HL-60/S4 (cell line): Measurements from ENCODE around the gene RCAN1.
"Not testable (repeated sequence)": the region's sequence is repeated elsewhere in the genome, so short reads cannot be mapped to it uniquely, and the experiment has no call there.

ENCODE experiments used
- in situ Hi-C: fragments of 300-500 bp; cut with MboI; formaldehyde crosslinking; loops from 2 replicates; pipeline ENCODE4 v1.14.3; 2022; ENCODE audit warnings: low sequenced_read_pairs

Gene RCAN1

DNA sequence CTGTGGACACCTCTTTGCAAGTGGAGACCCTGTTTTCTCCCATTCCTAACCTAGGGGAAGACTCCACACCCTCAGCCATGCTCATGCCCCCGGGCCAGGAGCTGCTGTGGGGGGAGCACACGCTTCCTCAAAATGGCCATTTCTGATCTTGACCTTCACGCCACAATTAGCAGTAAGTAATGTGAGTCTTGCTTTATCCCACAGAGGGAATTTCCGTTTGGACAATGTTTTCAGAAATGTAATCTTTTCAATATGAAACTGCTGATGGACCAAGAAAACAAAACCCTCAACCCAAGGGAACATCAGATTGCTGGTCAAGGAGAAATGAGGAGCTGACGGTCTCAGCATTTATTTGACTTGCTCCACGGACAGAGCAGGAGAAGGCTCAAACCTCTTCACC, 94.6 kb downstream of the RCAN1 start:
- in situ Hi-C loops = no loop called here

DNA sequence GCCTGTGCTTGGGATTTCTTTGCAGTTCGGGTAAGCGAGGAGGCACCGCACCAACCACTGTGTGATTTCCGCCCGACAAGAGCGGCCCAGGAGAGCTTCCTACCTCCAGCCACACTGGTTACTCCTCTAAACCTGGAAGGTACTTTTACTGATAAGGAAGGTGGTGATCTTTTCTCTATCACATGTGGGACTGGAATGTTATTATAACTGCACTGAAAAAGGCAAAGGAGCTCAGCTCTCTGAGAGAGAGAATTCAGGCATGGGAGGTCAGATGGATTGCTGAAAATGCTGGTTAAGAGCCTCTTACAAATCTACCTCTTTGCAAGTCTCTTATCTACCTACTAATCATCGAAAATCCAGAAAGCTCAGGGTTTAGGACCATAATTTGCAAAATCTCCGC, 95.2 kb downstream of the RCAN1 start:
- in situ Hi-C loops = no loop called here

DNA sequence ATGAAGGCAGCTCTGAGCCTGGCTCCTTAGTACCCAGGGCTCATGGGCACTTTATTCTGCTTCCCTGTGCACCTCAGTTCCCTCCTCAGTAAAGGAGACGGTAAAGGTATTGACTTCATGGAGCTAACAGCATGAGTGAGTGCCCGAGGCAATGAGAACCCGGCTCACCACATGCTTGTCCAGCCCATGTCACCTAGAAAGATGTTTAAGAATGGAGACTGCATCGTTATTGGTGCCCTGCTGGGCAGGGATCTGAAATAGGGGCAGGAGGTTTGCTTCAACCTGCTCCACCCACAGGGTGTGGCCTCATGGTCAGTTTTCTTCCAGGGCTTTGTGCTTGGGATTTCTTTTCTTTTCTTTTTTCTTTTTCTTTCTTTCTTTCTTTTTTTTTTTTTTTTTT, 95.9 kb downstream of the RCAN1 start:
- in situ Hi-C loops = no loop called here

DNA sequence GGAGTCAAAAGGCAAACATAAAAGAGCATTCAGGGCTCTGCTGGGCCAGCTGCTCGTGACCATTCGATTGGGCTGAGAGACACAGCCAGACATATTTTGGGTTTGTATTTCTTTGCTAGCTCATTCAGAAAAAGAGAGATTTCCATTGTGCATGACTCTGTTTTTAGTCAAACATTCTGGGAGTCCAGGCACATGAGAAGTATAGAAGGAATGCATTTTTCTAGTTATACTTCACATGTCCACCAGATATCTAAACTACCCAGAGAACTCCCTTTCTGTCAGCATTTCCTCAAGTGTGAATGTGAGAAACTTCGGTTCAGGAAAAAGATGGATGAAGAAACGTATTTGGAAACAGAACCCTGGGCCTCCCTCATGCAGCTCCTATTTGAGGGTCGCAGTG, 96.6 kb downstream of the RCAN1 start:
- in situ Hi-C loops = no loop called here

DNA sequence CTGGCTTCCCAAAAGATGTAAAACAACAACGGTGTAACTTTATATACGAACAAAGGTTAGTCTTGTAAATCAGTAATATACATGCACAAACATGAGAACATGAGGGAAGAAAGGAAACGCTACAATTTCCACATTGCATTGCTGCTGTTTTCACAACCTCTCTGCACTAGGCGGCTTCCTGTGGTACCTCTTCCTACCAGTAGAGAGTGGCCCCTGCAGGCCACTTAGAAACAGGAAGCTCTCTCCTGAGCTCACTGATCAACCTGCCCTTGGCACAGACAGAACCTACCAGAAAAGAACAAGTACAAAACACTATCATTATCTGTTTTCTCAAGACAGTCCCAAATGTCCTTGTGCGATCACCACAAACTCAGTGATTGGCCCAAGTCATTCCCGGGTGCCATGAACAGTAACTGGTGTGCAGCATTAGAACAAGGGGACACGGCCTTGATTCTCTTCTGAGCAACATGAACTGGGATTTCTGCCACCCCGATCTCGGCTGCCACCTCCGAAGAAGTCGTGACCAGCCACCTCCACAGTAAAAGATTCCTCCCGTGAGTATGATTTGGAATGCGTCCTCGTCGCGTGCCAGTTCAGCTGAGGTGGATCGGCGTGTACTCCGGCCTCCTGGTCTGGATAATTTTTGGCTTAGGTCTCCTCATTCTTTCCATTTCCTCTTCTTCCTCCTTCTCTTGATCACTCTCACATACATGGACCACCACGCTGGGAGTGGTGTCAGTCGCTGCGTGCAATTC, 97.2 kb downstream of the RCAN1 start:
- in situ Hi-C loops = no loop called here

DNA sequence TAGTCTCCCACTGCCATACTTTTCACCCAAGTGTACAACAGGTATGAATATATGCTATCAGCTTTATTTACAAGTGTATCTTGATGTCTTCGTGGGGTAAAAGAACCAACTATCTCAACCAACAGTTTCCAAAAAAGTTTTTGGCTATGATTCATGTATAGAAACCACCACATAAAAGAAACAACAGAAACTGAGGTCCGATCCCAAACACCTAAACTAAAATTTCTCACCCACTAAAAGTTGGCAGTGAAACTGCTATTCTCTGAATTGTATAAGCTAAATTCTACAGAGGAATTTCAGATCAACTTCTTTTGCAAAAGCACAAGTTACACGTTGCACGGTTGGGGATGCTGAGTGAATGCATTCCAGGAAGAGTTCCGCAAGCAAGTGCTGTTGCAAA, 97.9 kb downstream of the RCAN1 start:
- in situ Hi-C loops = no loop called here

DNA sequence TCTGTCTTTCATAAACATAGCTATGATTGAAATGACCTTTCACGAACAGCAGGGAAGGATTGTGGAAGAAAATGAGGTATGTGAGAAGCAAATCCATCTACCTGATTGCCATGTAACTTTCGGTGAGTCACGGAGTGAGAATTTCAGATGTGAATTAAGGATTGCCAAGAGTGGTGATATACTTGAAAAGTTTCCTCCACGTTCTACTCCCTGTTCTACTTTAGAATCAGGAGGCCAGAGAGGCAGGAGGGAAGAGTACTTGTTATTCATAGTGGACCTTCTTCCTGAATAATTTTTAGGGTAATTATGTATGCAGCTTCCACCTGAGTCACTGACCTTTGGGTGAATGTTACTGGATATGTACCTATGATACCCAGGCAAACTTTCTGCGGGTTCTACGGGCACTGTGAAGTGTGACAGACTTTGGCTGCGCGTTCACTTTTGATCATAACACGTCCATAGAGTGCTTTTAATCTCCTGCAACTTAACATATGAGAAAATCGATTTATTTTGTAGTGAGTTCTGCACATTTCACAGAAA, 100.3 kb downstream of the RCAN1 start:
- in situ Hi-C loops = no loop called here

DNA sequence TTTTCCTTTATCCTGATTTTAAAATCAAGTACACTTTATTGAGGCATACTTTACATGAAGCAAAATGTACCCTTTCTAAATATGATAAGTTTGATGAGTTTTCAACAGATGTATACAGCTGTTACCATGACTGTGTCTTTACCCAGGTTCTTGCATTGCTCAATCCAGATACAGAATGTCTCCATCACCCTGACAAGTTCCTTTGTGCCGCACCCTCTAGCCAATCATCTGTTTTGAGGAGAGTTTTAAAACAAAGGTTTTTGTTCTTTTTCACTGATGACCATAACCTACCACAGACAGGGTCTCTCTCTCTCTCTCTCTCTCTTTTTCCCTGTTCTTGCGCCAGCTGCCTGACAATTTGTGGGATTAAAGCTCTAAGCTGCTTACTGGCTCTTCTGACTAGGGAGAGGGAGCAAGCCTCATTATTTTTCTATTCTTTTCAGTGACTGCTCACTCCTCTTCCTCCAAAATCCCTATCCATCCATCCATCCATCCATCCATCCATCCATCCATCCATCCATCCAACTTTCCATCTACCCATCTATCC, 101.7 kb downstream of the RCAN1 start:
- in situ Hi-C loops = no loop called here

DNA sequence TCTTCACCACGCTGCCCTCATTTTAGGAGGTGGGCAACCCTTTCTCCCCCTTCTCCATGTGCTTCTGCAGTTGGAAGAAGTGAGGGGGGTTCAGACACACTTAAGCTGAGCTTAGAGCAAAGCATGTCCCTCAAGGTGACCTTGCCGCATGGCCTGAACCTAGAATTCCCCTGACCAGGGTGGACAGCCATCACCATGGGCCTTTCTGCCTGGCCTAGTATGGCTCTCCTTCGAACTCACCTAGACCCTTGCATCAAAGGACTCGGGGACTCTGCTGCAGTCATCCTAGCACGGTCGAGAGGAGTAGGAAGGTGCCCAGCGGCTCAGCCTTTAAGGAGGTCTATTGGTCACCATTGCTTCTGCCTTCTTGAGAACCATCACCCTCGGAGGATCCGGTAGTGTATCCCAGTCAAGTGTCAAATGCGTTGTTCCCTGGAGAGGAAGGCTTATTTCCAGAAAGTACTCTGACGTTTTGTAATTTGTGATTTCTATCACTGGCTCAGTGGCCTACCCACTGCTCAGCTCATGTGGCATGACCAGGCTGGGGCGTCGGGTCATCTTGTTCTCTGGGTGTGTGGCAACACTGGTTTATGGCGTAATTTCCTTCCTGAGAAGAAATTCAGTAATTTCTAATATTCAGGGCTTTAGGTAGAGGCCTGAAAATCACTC, 103.0 kb downstream of the RCAN1 start, which contains the start of gene KCNE1:
Gene KCNE1, minus strand, starts transcription at position 424 of the 669 bp plus-strand sequence. CDS start 62,576 bp downstream, outside the sequence.
- in situ Hi-C loops = no loop called here

DNA sequence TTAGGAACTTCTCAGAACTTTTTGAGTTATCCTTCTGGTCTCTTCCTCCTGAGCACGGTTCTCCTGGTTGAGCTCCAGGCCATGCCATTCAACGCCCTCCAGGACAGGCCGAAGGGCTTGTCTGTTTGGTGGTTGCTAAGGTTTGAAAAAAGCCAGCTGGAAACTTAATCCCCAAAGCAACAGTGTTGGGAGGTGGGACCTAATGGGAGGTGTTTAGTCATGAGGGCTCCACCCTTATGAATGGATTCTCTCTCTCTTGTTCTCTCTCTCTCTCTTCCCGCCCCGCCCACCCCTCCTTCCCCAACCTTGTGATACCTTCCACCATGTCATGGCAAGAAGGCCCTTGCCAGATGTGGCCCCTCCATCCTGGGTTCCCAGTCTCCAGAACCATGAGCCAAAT, 103.7 kb downstream of the RCAN1 start:
- in situ Hi-C loops = no loop called here

DNA sequence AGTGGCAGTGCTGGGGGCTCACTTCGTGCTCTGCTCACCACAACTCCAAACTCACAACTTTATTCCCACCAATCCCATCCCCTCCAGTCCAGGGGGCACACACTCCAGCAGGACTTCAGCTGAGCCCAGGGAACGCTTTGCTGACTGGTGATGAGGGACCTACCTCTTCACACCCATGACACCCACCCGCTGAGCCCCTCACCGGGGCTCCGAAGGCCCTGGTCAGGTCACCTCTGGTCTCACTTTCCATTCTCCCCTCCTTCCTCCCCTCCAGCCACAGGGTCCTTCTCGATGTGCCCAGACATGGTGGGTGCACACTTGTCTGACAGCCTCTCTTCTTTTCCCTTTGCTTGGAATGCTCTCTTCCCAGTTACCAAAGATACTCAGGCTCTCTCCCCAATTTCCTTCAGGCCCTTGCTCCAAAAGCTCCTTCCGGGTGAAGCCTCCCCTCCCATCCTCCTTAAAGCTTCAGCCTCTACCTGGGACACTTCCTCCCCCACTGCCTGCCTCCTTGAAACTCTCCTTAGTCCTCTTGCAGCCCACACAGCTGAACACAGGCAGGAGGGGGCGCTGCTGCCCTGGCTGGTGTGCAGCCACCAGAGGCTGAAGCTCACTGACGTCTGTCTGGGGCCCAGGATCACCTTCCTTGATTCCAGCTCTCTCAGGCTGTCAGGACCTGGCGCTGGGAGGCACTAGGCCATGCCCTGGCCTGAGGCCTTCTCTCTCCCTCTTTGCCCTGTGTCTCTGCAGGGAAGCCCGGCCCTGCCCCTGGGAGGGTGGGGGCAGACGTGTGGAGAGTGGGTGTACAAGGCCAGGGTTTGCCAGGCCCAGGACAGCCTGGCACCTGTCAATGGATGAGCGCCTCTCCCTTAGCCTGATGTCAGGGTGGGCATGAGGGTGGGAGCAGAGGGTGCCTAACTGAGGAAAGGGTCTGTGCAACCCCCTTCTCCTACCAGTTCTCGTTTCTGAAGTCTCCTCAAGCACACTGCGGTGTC, 104.5 kb downstream of the RCAN1 start:
- in situ Hi-C loops = no loop called here

DNA sequence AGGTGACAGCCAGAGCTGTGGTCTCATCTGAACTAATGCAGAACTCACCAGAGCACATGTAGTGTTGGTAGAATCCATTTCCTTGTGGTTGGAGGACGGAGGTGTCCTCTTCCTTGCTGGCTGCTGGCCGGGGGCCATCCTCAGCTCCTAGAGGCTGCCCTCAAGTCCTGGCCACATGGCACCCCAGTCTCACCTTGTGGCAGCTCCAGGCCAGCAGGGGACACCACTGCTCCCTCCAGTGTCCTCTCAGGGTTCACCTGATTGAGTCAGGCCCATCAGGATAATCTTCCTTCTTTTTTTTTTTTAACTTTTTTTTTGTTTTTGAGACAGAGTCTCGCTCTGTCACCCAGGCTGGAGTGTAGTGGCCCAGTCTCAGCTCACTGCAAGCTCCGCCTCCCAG, 105.8 kb downstream of the RCAN1 start:
- in situ Hi-C loops = no loop called here

DNA sequence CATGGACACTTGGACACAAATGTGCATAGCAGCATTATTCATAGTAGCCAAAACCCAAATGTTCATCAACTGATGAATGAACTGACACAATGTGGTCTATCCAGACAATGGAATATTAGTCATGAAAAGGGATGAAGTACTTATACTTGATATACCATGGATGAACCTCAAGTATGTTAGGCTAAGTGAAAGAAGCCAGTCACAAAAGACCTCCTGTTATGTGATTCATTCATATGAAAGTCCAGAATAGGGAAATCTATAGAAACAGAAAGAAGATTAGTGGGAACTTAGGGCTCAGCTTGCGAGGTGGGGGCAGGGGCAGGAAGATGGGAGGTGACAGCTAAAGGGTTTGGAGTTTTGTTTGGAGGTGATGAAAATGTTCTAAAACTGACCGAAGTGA, 110.3 kb downstream of the RCAN1 start:
- in situ Hi-C loops = no loop called here

DNA sequence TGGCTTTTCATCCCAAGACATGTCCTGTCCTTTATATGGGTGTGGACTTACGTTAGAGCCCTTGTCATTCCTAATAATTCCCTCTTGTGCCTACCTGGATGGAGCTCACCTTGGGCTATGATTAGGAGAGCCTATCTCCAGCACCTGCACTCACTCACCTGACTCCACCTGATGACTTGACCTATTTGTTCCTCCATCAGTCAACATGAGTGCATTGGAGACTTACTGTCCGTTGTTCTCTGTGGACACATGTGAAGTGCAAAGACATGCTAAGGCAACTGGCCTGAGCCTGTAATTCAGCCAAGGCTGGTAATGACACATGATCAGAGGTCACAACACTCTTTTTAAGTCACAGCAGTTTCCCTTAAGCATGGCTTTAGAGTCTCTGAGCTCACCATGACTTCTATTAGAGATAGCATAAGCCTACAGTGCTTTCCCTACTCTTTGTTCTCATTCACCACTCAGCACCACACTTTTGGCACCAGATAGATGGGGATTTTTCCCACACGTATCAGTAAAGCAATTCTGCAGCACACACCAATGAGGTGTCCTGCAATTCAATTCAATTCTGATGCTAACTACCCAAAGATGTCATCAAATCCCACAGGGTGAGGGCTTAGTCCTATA, 112.3 kb downstream of the RCAN1 start:
- in situ Hi-C loops = no loop called here

DNA sequence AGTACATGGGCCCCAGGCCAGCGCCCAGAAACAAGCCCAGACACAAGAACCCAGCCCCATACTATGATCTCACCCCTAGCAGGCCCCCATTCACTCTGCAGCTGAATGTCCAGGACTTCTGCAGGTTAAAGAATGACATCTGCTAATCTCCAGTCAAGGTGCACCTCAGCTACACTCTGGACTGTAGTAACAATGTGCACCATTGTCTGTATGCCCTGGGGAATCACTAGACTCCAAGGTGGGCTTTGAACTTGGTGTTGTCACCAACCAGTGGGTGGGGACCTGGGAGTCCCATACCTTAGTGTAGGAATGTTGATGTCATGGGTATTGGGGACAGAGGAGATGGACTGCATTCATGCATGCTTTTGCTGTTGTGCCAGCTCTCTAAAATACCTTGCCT, 113.2 kb downstream of the RCAN1 start:
- in situ Hi-C loops = no loop called here

DNA sequence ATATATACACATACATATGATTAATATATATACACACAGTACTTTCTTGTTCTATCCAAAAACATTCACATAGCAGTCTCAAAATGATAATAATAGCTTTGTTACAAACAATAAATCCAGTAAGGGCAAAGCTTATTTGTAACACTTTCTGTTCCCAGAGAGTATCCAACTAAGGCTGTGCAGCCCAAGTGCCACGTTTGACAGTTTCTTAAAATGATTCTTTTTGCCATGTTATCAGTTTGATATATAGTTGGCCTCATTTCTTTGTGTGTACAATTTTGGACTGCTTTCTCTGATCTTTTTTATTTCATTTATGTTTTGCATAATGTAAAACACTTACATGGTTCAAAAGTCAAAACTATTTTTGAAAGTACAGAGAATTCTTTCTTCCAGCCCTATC, 114.7 kb downstream of the RCAN1 start:
- in situ Hi-C loops = no loop called here

DNA sequence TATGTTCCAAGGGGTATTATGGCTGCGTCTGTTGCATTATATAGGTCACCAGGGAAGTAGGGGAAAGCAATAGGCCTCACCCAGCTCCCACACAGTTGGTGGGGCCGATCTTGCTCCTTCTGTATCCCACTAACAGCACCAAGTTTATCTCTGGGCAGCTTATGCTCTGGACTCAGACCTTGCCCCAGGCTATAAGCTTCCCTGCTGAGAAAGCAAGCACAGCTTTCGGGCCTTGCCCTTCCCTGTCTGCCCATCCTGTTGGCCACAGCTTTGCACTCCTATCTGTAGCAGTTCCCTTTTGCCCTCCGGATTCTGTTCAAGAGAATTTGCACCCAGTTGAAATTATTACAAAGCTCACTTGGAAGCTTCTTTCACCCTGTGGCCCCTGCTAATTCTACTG, 115.8 kb downstream of the RCAN1 start:
- in situ Hi-C loops = no loop called here

DNA sequence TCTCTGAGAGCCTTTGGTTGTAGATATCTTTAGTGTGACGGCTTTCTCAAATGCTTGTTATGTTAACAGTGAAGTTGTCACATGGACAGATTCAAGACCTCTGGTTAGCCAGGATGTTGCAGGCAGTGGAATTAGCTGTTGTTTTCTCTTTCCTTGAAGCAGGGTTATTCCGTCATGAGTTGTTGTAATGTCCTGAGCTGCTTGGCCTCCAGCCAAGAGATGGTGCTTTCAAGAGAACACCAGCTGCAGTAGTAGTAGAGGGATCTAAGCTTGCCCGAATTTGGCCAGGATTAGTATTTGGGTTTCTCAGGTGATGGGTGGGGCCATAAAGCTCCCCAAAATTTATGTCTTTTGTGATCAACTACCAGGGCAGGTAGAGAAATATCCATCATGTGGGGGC, 116.3 kb downstream of the RCAN1 start:
- in situ Hi-C loops = no loop called here

DNA sequence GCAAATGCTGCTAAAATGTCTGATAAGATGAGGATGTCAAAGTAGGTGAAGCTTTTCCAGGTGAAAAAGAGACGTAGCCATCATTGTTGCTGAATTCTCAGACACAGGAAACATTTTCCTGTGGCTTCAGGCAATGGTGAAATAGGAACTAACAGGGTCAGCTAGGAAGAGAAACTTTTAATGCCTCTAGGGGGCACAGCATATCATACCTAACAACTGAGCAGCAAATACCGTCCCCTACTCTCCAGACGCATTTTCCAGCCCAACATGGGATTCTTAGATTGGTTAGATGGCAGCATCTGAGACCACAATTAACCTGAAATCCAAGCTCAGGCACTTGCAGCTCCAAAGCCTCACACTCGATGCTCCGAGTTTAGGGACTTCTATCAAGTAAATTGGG, 131.1 kb downstream of the RCAN1 start:
- in situ Hi-C loops = not testable (repeated sequence)

DNA sequence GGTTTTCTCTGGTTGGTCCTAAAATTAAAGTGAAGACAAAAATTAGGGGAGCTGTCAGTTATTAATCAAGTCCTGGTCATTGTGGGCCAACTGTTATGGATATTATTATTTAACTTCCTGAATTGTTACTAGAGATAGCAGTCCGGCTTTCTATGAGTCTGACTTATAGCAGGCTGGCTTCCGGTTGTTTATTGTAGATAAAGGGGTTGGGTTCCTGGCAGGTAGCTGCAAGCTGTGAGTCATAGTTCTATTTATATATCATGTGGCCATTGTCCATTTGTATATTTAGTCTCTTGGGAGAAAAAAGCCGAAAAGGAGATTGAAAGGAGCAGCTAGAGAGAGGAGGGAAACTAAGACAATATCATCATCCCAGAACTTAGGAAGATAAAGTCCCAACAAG, 131.5 kb downstream of the RCAN1 start:
- in situ Hi-C loops = not testable (repeated sequence)
